DMS 273 treated with DMSO at 0.1 percent for 48 hours (cell line): Measurements from ENCODE around the gene ENPP1.
"Not testable (repeated sequence)": the region's sequence is repeated elsewhere in the genome, so short reads cannot be mapped to it uniquely, and the experiment has no call there.

ENCODE experiments used
- DNase-seq: peaks from one replicate; lab custom pipeline; 2025; lab: John Stamatoyannopoulos, UW

The ENPP1 gene

DNA sequence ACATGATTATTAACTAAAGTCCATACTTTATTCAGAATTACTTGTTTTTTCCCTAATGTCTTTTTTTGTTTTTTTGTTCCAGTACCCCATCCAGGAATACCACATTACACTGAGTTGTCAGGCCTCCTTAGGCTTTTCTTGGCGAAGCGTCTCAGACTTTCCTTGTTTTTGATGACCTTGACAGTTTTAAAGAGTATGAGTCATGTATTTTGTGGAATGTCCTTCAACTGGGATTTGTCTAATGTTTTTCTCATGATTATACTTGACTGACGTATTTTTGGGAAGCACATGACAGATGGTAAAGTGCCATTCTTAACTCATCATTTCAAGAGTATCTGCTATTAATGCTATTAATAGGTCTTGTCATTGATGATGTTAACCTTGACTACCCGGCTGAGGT is 23.6 kb downstream of the ENPP1 start:
- DNase-seq, result no peak

DNA sequence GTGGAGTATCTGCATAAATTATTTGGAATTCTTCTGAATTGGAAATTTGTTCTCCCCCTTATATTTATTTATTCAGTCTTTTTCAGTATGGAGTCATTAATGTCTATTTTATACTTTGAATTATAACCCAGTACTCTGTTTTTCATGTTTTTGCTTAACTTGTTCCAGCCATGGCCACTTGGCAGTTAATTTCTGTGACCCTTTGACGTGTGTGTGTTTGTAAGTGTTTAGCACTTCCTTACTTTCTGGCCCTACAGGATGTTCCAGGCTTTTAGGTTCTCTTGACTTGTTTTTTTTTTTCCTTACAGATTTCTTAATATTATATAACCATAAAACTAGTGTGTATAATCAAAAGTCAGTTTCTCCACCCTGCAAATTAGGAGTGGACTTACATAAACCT is 24.1 kb downstream of the ENPP1 start:
- DNase-seq, result no peak

DNA sequence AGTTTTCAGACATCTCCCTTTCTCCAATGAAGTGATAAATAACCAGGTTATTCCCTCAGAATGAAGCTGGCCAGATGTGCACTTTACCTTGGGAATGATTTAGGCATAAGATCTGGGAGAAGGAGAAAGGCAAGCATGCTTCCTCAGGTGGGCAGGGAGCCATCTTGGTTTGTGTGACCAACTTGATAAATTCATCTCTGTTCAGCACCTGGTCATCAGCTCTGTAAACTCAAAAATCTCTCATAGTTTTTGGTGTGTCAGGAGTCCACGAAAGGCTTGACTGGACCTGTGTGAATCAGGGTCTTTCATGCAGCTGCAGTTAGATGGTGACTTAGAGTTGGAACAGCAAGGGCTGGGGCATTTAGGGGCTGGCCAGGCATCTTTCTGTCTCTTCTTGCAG is 24.5 kb downstream of the ENPP1 start:
- no peak for DNase-seq

DNA sequence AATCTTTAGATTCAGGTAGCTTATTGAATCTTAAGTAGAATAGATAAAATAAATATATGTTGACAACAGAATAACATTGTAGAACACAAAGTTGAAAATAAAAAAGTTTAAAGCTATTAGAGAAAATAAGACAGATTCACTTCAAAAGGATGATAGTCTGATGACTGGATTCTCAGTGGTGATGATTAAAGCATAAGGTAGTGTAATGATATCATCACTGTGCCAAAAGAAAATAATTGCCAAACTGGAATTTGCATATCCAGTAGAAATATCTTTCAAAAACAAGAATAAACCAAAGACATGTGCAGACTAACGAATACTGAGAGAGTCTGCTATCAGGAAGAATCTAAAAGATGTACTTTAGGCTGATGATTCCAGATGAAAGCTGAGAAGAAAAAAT is 30.2 kb downstream of the ENPP1 start:
- DNase-seq, result no peak

DNA sequence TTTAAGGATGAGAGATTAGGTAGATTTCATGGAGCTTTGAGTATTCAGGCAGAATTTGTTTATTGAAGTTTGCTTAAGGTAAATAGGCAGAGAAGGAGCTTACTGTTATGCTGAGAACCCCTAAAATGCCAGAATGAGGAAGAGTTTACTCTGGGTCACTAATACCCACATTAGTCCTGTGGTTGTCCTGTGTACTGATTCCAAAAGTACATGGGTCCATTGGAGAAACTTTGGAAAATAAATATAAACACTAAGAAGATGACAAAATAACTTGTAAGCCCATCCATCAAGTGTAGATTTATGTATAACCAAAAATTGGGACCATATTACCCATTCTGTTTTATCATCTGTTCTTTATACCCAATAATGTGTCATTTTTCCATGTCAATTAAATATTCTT is 31.6 kb downstream of the ENPP1 start:
- DNase-seq, result no peak

DNA sequence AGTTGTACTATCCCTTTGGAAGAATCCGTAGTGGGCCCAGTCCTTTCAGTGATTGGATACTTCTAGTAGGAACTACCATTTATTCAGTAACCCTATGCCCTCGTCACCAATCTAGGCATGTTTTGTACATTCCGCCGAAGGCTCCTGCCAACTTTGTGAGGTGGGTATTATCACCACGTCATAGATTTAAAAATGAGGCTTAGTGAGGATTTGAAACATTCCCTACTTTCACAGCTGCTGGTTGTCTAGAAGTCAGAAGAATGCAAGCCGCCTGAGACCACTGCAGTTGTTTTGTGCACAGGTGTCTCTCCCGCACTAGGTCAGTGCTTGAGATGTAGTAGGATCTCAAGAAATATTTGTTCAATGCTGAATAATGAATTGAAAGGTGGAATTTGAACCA is 32.6 kb downstream of the ENPP1 start:
- DNase-seq, result no peak

DNA sequence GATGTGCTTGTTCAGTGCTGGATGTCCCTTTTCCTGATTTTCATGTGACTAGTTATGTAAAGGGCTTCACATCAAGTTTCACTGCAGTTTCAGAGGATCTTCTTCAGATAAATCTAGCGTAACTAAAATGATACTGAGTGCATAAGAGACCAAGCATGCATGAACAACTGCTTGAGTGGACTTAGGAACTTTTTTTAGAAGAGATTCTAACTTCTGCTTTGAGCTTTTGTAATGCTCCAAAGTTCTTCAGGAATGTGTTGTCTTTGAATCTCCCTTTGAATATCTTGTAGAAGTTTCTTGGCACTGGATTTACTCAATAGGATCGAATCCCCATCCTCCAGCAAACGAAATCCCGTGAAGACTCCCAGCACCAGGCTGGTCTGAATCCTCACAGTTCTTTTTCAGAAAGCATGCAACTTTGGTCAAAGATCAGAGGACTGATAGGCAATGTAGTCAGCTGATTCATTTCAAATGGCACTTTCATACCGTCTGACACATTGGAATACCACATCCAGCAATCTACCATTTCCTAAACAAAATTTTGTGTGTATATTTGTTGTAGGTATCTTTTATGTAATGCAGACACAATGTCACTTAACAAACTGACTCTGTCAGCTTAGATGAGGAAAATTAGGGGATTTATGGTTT is 33.2 kb downstream of the ENPP1 start:
- DNase-seq, result no peak

DNA sequence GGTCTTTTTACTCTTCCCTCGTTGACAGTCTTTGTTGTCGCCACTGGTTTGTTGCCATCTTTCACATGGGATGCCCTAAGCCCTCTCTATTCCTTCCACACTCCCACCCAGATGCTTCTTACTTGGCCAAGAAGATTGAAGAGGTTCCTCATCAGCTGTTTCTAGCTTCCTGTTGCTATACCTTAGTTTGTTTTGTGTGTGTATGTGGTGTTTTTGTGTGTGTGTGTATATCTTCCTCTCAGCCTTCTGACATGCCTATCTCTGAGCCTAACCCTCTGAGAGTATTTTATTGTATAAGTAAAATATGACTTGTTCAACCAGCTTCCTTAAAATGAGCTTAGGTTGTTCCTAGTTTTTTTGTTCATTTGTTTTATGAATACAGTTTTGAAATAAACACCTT is 35.9 kb downstream of the ENPP1 start:
- no peak for DNase-seq

DNA sequence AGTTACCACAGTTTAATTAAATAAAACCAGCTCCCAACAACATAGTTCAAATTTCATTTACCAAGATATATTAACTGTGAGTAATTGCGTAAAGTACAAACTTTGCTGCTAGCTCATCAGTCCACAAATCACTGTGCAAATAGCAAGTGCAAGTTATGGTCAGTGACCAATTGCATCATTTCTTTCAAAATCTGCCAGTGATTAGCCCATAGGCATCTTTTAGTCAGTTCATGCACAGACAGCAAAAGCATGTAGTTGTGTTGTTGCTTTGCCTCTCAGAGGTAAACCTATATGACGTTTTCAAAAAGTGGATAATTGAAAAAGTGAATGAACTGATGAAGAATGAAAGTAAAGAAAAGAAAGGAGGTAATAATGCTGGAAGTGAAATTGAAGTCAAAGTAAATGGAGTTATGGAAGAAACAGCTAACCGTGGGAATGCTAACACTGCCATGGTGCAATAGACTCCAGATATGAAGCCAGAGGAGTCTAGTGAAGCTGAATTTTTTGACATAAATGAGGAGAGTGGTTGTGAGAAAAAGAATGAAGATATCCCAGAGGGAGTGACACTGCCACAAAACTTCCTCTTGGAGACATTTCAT is 36.5 kb downstream of the ENPP1 start:
- DNase-seq, result no peak

DNA sequence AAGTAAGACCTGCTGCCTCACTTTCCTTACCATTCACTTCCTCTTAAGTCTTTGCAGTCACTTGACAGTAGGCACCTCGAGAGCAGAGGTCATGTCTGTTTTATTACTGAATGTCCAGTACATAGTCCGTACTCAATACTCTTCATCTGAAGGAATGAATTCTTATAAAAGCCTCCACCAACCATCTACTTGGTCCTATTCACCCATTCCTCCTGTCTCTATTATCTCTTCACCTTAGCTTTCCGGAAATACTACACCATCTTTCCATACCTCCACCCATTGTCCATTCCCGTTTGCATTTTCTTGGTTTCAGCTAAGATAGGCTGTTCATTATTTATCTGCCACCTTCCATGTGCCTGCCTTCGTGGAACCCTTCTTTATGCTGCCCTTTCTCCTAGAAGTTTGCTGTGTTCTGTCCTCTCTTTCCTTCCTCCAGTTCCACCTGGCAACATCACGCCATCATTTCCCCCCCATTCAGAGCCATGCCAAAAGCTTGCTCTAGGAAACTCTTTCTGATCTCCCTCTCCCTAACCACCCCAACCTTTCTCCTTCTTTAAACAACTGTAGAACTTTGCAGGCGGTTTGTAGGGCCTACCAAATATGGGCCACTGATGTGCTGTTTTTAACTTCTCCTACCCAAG is 38.3 kb downstream of the ENPP1 start:
- DNase-seq, result no peak

DNA sequence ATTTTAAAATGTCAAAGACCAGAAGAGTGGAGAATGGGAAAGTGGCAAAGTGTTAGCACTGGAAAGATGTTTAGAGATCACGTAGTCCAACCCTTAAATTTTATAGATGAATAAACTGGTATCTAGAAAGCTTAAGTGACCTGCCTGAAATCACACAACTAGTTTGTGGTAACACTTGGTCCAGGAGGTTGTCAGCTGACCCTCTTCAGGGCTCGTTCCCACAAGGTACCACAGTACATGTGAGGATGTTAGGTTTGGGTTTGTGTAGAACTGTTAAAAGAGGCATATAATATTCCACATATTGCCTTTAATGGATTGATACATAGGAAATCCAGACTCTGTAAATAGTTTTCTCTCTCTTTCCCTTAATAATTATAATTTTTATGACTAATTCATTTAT is 39.1 kb downstream of the ENPP1 start:
- DNase-seq, result no peak

DNA sequence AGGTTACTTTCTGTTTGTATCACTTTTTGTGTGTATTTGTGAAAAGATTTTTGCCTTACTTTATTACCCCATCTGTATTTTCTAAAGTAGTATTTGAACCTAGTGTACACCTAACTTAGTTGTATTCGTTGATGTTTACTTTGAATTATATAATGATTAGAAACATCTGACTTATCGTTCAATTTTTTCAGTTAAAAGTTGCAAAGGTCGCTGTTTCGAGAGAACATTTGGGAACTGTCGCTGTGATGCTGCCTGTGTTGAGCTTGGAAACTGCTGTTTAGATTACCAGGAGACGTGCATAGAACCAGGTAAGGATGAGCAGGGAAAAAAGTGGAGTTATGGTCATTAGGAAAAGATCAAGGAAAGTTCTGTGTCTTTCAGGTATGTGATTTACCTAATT is 42.0 kb downstream of the ENPP1 start:
- no peak for DNase-seq

DNA sequence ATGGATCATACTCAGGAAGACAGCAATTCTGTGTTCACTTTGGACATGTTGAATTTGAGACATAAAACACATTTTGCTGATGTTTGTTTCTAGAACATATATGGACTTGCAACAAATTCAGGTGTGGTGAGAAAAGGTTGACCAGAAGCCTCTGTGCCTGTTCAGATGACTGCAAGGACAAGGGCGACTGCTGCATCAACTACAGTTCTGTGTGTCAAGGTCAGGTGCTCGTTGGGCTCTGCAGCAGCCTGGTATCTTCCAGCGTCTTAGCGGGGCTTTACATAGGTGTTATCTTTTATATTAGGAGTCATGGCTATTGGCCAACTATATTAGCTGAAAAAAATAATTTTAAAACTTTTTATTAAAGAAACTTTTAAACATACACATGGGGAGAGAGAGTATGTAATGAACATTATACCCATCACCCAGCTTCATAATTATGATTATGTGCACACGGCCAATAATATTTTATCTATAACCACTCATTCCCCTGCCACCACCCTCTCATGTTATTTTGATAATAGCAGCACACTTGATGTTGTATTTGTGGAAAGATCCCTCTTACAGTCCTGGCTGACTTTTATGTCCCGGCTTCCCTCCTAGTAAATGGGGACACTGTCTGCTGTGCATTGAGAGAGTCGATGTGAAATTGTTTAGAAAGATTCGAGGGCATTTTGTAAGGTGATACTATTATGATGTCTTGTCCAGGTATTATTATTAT is 43.4 kb downstream of the ENPP1 start:
- no peak for DNase-seq

DNA sequence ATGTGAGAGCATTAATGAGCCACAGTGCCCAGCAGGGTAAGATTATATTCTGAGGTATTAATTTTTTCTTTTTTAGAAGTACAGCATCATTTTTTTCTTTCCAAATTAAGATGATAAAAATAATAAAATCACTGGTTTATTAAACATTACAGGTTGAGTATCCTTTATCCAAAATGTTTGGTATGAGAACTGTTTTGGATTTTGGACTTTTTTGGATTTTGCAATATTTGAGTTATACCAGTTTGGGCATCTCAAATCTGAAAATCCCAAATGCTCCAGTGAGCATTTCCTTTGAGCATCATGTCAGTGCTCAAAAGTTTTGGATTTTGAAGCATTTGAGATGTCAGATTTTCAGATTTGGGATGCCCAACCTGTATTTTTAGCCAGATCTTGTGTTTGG is 44.4 kb downstream of the ENPP1 start:
- DNase-seq, result no peak

DNA sequence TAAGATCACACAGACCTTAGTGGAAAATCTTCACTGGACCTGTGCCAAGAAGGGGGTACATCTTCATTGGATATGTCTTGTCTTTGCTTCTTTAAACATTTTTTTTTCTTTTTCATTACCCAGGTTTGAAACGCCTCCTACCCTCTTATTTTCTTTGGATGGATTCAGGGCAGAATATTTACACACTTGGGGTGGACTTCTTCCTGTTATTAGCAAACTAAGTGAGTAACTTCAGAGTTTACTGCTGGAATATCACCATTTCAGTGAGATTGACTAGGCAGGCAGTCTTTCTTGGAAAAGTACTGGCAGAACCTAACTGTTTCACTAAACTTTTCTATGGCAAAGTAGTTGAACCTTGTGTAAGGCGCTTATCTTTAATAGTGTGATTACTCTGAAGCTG is 47.0 kb downstream of the ENPP1 start:
- DNase-seq, result no peak

DNA sequence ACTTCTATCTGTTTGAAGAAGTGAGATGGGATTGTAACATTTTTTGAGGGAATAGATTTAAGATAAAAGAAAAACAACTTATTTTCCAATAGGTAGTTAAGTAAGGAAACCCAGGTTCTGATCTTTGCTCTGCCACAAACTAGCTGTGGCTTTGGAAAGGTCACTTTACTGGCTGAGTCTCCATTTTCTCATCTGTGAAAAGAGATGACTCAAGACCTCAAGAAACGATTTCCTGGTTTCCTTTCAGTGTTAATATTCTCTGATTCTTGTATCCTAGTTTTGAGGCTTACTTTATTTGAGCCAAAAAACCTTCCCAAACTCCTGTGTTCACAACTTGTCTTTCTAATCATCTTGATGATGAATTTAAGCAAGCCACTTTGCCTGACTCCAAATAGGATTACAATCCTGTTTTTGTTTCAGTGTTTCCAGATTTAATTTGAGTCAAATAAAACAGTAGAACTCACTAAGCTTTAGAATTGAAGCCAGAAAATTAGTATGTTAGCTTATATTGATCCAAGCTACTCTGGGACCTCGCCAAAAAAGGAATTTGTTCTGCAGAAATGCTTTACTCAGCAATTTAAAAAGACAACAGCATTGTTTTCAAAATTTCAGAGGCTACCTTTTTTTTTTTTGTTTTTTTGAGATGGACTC is 51.1 kb downstream of the ENPP1 start:
- no peak for DNase-seq

DNA sequence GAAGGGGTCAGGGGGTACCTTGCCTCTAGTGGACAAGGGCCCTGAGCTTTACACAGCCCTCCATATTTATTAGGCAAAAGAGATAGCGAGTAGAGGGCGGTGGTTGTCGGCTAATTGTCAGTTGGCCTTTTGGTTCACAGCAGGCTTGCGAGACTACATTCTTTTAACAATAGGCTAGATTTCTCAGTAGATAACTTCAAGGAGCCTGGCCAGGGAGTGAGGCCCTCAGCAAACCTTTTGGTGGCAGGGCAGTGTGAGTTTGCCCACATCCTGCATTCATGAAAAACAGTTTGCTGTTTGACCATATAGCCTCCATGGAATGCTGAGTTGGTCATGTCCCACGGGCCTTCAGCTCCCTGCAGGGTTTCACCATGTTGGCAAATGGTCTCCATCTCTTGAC is 51.8 kb downstream of the ENPP1 start:
- DNase-seq, result not testable (repeated sequence)

DNA sequence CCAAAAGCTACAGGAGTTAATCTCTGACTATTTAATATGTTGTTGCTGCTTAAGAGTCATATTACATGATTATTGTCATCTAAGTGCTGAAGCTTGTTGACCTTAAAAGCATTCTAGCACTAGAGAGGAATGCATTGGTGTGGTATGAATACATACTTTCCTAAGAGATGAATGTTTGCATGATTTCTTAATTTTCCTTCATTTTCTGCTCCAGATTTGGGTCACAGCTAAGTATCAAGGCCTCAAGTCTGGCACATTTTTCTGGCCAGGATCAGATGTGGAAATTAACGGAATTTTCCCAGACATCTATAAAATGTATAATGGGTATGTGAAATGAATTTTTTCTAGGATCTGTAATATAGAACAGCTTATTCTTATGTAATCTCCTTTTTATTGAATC is 53.6 kb downstream of the ENPP1 start:
- DNase-seq, result no peak

DNA sequence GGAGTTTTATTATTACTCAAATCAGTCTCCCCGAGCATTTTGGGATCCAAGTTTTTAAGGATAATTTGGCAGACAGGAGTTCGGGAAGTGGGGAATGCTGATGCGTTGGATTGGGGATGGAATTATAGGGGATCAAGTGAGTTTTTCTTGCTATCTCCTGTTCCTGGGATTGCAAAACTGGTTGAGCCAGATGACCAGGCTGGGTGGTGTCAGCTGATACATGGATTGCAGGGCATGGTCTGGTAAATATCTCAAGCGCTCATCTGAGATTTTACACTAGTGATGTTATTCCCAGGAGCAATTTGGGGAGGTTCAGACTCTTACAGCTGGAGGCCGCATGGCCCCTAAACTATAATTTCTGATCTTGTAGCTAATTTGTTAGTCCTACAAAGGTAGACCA is 54.7 kb downstream of the ENPP1 start:
- no peak for DNase-seq

DNA sequence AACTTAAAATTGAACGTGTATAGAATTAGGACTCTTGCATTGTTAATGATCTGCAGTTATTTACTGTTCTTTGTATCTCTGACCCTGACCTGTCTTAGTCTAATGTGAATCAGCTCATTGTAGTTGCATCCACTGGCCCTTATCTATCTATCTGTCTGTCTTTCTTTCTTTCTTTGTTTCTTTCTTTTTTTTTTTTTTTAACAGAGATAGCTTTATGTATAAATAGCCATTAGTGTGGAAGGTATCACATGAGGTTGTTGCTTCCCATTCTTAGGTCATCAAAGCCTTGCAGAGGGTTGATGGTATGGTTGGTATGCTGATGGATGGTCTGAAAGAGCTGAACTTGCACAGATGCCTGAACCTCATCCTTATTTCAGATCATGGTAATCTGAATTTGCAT is 59.9 kb downstream of the ENPP1 start:
- DNase-seq, result no peak

DNA sequence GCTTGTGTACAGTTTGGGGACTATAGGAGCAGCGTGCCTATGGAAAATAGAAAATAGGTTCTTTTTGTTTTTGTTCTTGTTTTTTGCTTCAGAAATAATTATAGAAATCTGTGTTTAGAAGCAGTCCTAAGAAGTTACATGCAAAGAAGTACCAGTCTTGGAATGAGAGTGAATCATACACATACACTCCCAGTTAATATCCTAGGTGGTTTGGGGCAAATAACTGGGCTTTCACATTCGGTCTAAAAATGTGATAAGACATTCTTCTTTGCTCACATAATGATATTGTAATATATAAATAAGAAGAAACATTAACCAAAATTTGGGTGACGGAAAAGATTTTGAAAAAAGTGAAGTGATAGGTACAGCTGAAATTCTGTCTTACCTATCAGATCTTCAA is 61.0 kb downstream of the ENPP1 start:
- DNase-seq, result no peak

DNA sequence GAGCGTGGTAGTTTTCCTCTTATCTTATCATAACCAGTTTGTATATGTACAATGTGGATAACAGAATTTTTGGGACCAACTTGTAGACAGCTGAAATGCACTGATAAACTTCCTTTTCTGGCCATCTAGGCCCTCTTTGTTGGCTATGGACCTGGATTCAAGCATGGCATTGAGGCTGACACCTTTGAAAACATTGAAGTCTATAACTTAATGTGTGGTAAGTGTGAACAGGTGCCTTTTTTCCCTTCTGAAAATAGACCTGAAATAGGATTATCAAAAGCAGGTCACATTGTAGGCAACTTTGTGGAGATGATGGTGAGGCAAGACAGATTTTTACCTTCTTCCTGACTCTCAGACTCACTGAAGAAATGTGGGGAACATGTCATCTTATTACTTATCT is 67.8 kb downstream of the ENPP1 start:
- no peak for DNase-seq

DNA sequence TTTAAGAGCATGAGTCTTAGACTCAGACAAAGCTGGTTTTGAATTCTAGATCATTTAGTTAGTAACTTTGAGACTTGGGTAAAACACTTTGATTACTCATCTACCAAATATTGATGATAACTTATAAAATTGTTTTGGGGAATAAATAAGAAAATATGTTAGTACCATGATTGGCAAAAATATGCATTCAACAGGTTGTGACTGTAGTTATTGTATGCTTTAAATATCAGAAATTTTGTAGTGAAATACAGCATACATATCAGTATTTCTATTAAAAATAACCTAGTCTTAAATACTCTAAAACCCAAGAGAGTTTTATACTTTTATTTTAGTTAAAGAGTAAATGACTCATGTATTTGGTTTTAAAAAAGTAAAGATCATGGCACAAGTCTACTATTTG is 68.7 kb downstream of the ENPP1 start:
- DNase-seq, result no peak
